SU-DHL-6 (cell line): ENCODE measurements around the gene ENTPD6.

Source experiments
- CTCF ChIP-seq: fragments of 200-600 bp; sonication (generic); IDR thresholded peaks from one replicate; pipeline ENCODE4 v1.5.1; 2017; ENCODE audit warnings: antibody characterized with exemption, mild to moderate bottlenecking, low read length, moderate library complexity; ENCODE audit not compliant: insufficient read depth, poor library complexity, severe bottlenecking
- EZH2phosphoT487 ChIP-seq: fragments of 200-600 bp; sonication (generic), shearing (Covaris generic); conservative IDR thresholded peaks from 2 replicates; pipeline ENCODE4 v1.6.1; 2018; ENCODE audit warnings: mild to moderate bottlenecking, antibody characterized with exemption, low read length, moderate library complexity, mixed read lengths

- TF ChIP-seq CTCF, result no peak
- no peak for TF ChIP-seq EZH2phosphoT487
Measured at GRCh38 chr20:25197183-25197869, 1.8 kb downstream of the ENTPD6 start.
